HG03064 (cell line): ENCODE measurements around the gene ANAPC7.
"Not testable (repeated sequence)": the region's sequence is repeated elsewhere in the genome, so short reads cannot be mapped to it uniquely, and the experiment has no call there.

Source experiments
- ATAC-seq: cut with Tn5 transposase; IDR thresholded peaks from one replicate; pipeline ENCODE4 v1.9.1; 2021; ENCODE audit warnings: low read depth; ENCODE audit not compliant: unreplicated experiment

Gene ANAPC7

GRCh38 chr12:110349514-110350151 is 53.9 kb downstream of the ANAPC7 start:
- ATAC-seq, result no peak

- ATAC-seq, result no peak
These were observed 54.4 kb downstream of the ANAPC7 start for GRCh38 chr12:110349096-110349495.

- ATAC-seq, result no peak
These were observed 55.0 kb downstream of the ANAPC7 start for GRCh38 chr12:110348431-110349059.

- no peak for ATAC-seq
These were observed 55.7 kb downstream of the ANAPC7 start for GRCh38 chr12:110347767-110348166.

GRCh38 chr12:110345963-110346362 is 57.5 kb downstream of the ANAPC7 start:
- no peak for ATAC-seq

- ATAC-seq, result no peak
These were observed 58.3 kb downstream of the ANAPC7 start for GRCh38 chr12:110345176-110345661.

- no peak for ATAC-seq
These were observed 58.9 kb downstream of the ANAPC7 start for GRCh38 chr12:110344657-110345056.

- ATAC-seq, result no peak
These were observed 59.6 kb downstream of the ANAPC7 start for GRCh38 chr12:110343736-110344555.

GRCh38 chr12:110343114-110343513 is 60.4 kb downstream of the ANAPC7 start:
- no peak for ATAC-seq

- no peak for ATAC-seq
These were observed 61.4 kb downstream of the ANAPC7 start for GRCh38 chr12:110342157-110342556.

GRCh38 chr12:110340706-110341105 is 62.8 kb downstream of the ANAPC7 start:
- no peak for ATAC-seq

GRCh38 chr12:110340261-110340660 is 63.2 kb downstream of the ANAPC7 start:
- not testable (repeated sequence) for ATAC-seq

GRCh38 chr12:110339184-110339952 is 64.1 kb downstream of the ANAPC7 start:
- ATAC-seq, result no peak

- ATAC-seq, result no peak
These were observed 64.8 kb downstream of the ANAPC7 start for GRCh38 chr12:110338754-110339153.

GRCh38 chr12:110337912-110338710 is 65.4 kb downstream of the ANAPC7 start:
- ATAC-seq, result no peak

GRCh38 chr12:110335481-110336045 is 67.9 kb downstream of the ANAPC7 start:
- no peak for ATAC-seq

GRCh38 chr12:110333201-110333600 is 70.3 kb downstream of the ANAPC7 start:
- ATAC-seq, result no peak

- ATAC-seq, result no peak
These were observed 73.0 kb downstream of the ANAPC7 start for GRCh38 chr12:110330544-110330943.

GRCh38 chr12:110330124-110330523 is 73.4 kb downstream of the ANAPC7 start:
- ATAC-seq, result no peak

- no peak for ATAC-seq
These were observed 73.8 kb downstream of the ANAPC7 start for GRCh38 chr12:110329710-110330109.
